ENCODE data around the gene ERBB2. TPM values are rescaled to one million over a fixed set of nuclear protein-coding genes. Genes with fewer than 3 reads are reported as not detected.
A peak's percentile ranks its signal among the peaks of the same experiment; 100 is the strongest.
"Not testable (repeated sequence)": the region's sequence is repeated elsewhere in the genome, so short reads cannot be mapped to it uniquely, and the experiment has no call there.

ERBB2 gene
- total RNA-seq, 1 donor from 2014 or later, result 97.8 TPM

GRCh38 chr17:39725923-39726322 is 26.1 kb downstream of the ERBB2 start:
- DNase-seq, result not testable (repeated sequence)

GRCh38 chr17:39726617-39727016 is 26.8 kb downstream of the ERBB2 start:
- no peak for DNase-seq

GRCh38 chr17:39727556-39727955 is 27.7 kb downstream of the ERBB2 start:
- DNase-seq, result no peak

GRCh38 chr17:39729280-39729851 is 29.5 kb downstream of the ERBB2 start:
- no peak for DNase-seq

- DNase-seq, result peak; percentile 94
Measured at GRCh38 chr17:39730095-39730921, 30.4 kb downstream of the ERBB2 start, which contains the start of gene MIEN1. Gene MIEN1, minus strand, starts transcription at chr17:39730532. Its CDS starts 37 bp downstream, at chr17:39730495.

- DNase-seq, result no peak
Measured at GRCh38 chr17:39732586-39732985, 32.7 kb downstream of the ERBB2 start.

- DNase-seq, result no peak
Measured at GRCh38 chr17:39735882-39736281, 36.0 kb downstream of the ERBB2 start.

GRCh38 chr17:39736319-39737165 is 36.7 kb downstream of the ERBB2 start:
- no peak for DNase-seq

GRCh38 chr17:39737206-39737759 is 37.4 kb downstream of the ERBB2 start:
- DNase-seq, result no peak

GRCh38 chr17:39737760-39738567 is 38.1 kb downstream of the ERBB2 start, which contains the start of gene GRB7:
Gene GRB7, plus strand, starts transcription at chr17:39737938. Its CDS starts 4,364 bp downstream, at chr17:39742302.
- no peak for DNase-seq

GRCh38 chr17:39738568-39738901 is 38.7 kb downstream of the ERBB2 start:
- DNase-seq, result no peak

GRCh38 chr17:39738983-39739884 is 39.4 kb downstream of the ERBB2 start:
- peak; percentile 61 for DNase-seq

GRCh38 chr17:39739885-39740356 is 40.1 kb downstream of the ERBB2 start:
- no peak for DNase-seq

- DNase-seq, result no peak
Measured at GRCh38 chr17:39740357-39741111, 40.7 kb downstream of the ERBB2 start.

- DNase-seq, result no peak
Measured at GRCh38 chr17:39742126-39742855, 42.4 kb downstream of the ERBB2 start.

- no peak for DNase-seq
Measured at GRCh38 chr17:39742856-39743436, 43.1 kb downstream of the ERBB2 start.

GRCh38 chr17:39744075-39744835 is 44.4 kb downstream of the ERBB2 start:
- DNase-seq, result no peak

- no peak for DNase-seq
Measured at GRCh38 chr17:39744836-39745215, 45.0 kb downstream of the ERBB2 start.
